Trophoblast cell (in vitro differentiated cells and primary cell): ENCODE results near the gene CHCHD3.
"Not testable (repeated sequence)": the region's sequence is repeated elsewhere in the genome, so short reads cannot be mapped to it uniquely, and the experiment has no call there.

Experiments
- DNase-seq, 2 donors: peaks; one replicate each; pipeline ENCODE4 v3.0.0-alpha.2; 2016
- H2AFZ ChIP-seq: 2 replicates; pipeline ENCODE4 v1.6.1; 2013; ENCODE audit warnings: low read length, moderate library complexity, mild to moderate bottlenecking; ENCODE audit not compliant: insufficient read depth, poor library complexity
- H2AK5ac ChIP-seq: 2 replicates; pipeline ENCODE4 v1.6.1; 2013; ENCODE audit warnings: mild to moderate bottlenecking, low read length
- H2BK120ac ChIP-seq: 2 replicates; pipeline ENCODE4 v1.6.1; 2013; ENCODE audit warnings: low read length, mild to moderate bottlenecking, moderate library complexity; ENCODE audit not compliant: insufficient read depth, poor library complexity
- H2BK12ac ChIP-seq: 2 replicates; pipeline ENCODE4 v1.6.1; 2013; ENCODE audit warnings: mild to moderate bottlenecking, low read length, moderate library complexity
- H2BK5ac ChIP-seq: 2 replicates; pipeline ENCODE4 v1.6.1; 2013; ENCODE audit warnings: low read length, low read depth, moderate library complexity, mild to moderate bottlenecking; ENCODE audit not compliant: poor library complexity
- H3K14ac ChIP-seq: 2 replicates; pipeline ENCODE4 v1.6.1; 2013; ENCODE audit warnings: mild to moderate bottlenecking, low read length
- H3K18ac ChIP-seq: 2 replicates; pipeline ENCODE4 v1.6.1; 2013; ENCODE audit warnings: mild to moderate bottlenecking, low read length
- H3K23ac ChIP-seq: 2 replicates; pipeline ENCODE4 v1.6.1; 2013; ENCODE audit warnings: low read length
- H3K27ac ChIP-seq: 2 replicates; pipeline ENCODE4 v1.5.1; 2013; ENCODE audit warnings: low read depth, mild to moderate bottlenecking, inconsistent platforms, low read length, moderate library complexity
- H3K27me3 ChIP-seq: 2 replicates; pipeline ENCODE4 v1.6.1; 2013; ENCODE audit warnings: inconsistent platforms, mild to moderate bottlenecking, low read length, moderate library complexity; ENCODE audit not compliant: insufficient read depth
- H3K36me3 ChIP-seq, 2 experiments: 1 replicate in 1 of 2; 2 replicates in 1 of 2; pipeline ENCODE4 v1.6.1; 2013; ENCODE audit warnings: low read length in 2 of 2, mild to moderate bottlenecking in 2 of 2, moderate library complexity in 1 of 2; ENCODE audit not compliant: insufficient read depth in 2 of 2, control insufficient read depth in 1 of 2
- H3K4ac ChIP-seq: 2 replicates; pipeline ENCODE4 v1.6.1; 2013; ENCODE audit warnings: low read depth, mild to moderate bottlenecking, low read length, moderate library complexity
- H3K4me1 ChIP-seq, 2 experiments: 1 replicate in 1 of 2; 2 replicates in 1 of 2; pipeline ENCODE4 v1.6.1; 2013; ENCODE audit warnings: low read length in 2 of 2, mild to moderate bottlenecking in 2 of 2, moderate library complexity in 1 of 2; ENCODE audit not compliant: insufficient read depth in 2 of 2, control insufficient read depth in 1 of 2
- H3K4me2 ChIP-seq: 2 replicates; pipeline ENCODE4 v1.6.1; 2013; ENCODE audit warnings: inconsistent platforms, mild to moderate bottlenecking, low read length, moderate library complexity
- H3K4me3 ChIP-seq: 2 replicates; pipeline ENCODE4 v1.5.1; 2013; ENCODE audit warnings: mild to moderate bottlenecking, low read depth, low read length, inconsistent platforms
- H3K79me1 ChIP-seq: one replicate; pipeline ENCODE4 v1.6.1; 2013; ENCODE audit warnings: low read length
- H3K79me2 ChIP-seq: 2 replicates; pipeline ENCODE4 v1.6.1; 2013; ENCODE audit warnings: low read length, mild to moderate bottlenecking; ENCODE audit not compliant: control insufficient read depth, insufficient read depth, poor library complexity
- H3K9ac ChIP-seq: 2 replicates; pipeline ENCODE4 v1.6.1; 2013; ENCODE audit warnings: mild to moderate bottlenecking, low read length
- H3K9me3 ChIP-seq: 2 replicates; pipeline ENCODE4 v1.6.1; 2013; ENCODE audit warnings: low read depth, mild to moderate bottlenecking, control low read depth, inconsistent platforms, low read length; ENCODE audit not compliant: insufficient read depth
- H4K12ac ChIP-seq: 2 replicates; pipeline ENCODE4 v1.6.1; 2013; ENCODE audit warnings: low read depth, mild to moderate bottlenecking, low read length, moderate library complexity
- H4K8ac ChIP-seq: 2 replicates; pipeline ENCODE4 v1.6.1; 2013; ENCODE audit warnings: low read depth, mild to moderate bottlenecking, low read length, moderate library complexity
- H4K91ac ChIP-seq: one replicate; pipeline ENCODE4 v1.6.1; 2013; ENCODE audit warnings: low read depth, mild to moderate bottlenecking, low read length, moderate library complexity
- WGBS: extraction: QIAGEN DNeasy Blood & Tissue Kit; methylation state at CpG from one replicate; pipeline ENCODE4 v1.1.7; 2013; ENCODE audit warnings: missing lambda C conversion rate; ENCODE audit not compliant: insufficient read length, insufficient coverage; ENCODE audit errors: extremely low coverage; 5-methylcytosine and 5-hydroxymethylcytosine counted together

The CHCHD3 gene

DNA sequence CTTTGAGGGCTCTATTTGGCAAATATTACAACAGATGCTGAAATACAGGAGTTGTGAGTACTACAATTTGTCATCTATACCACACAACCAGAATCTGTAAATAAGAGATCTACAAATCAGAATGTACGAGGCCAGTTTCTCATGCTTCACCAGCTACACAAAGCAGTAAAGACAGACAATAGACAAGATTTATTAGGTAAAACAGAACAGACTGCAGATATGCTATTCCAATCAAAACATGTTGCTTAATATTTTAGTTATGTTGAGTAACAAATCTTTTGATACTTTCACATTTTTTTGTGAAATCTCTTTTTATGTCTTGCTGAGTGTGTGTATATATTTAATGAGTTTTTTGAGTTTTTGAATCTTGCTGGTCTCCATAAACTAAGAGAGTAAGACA is 109.1 kb downstream of the CHCHD3 start:
- no peak overlapping the region for H3K4me2 ChIP-seq
- DNase-seq: no peak
- H3K14ac ChIP-seq: no peak overlapping the region
- no peak overlapping the region for H4K91ac ChIP-seq
- H3K23ac ChIP-seq: no peak overlapping the region
- H2BK120ac ChIP-seq: no peak overlapping the region
- no peak overlapping the region for H2AFZ ChIP-seq
- H3K79me1 ChIP-seq: no peaks in the 10 kb centered on the region
- no peak overlapping the region for H4K12ac ChIP-seq
- no peak overlapping the region for H3K18ac ChIP-seq
- no peaks in the 10 kb centered on the region for H3K9me3 ChIP-seq
- H3K27me3 ChIP-seq: no peaks in the 10 kb centered on the region
- H3K79me2 ChIP-seq: no peaks in the 10 kb centered on the region
- no peak overlapping the region for H3K27ac ChIP-seq
- H3K36me3 ChIP-seq: peaks cover 1 to 2% of the 10 kb centered on the region in 2 experiments
- no peak overlapping the region for H4K8ac ChIP-seq
- no peak overlapping the region for H3K4me3 ChIP-seq
- H3K4me1 ChIP-seq: no peaks in the 10 kb centered on the region
- no peak overlapping the region for H3K4ac ChIP-seq
- no peak overlapping the region for H2BK12ac ChIP-seq
- no peak overlapping the region for H2AK5ac ChIP-seq
- WGBS: no CpG with 5 or more reads among the region's 1 CpG
- no peak overlapping the region for H2BK5ac ChIP-seq
- H3K9ac ChIP-seq: no peak overlapping the region

DNA sequence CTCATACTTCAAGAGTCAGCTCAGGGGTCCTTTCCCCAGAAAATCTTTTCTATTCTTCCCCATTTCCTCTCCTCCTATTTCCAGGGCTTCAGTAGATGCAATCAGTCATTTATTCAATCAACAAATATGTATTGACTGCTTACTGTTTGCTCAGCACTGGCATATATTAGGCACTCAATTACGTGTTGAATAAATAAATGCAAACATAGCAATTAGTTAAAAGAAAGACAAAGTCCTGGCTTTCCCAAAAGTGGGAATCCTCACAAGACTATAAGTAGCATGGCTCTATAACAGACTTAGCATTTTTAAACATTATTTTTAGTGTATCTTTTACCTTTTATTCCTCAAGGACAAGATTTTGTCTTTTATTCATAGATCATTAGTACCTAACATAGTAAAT is 111.6 kb downstream of the CHCHD3 start:
- no peak overlapping the region for H2BK12ac ChIP-seq
- H2AK5ac ChIP-seq: no peak overlapping the region
- H3K36me3 ChIP-seq: peaks cover 1 to 2% of the 10 kb centered on the region in 2 experiments
- H4K8ac ChIP-seq: no peak overlapping the region
- H4K91ac ChIP-seq: no peak overlapping the region
- no peak overlapping the region for H2BK5ac ChIP-seq
- H3K14ac ChIP-seq: no peak overlapping the region
- no peak overlapping the region for H3K18ac ChIP-seq
- no peaks in the 10 kb centered on the region for H3K9me3 ChIP-seq
- no peak overlapping the region for H4K12ac ChIP-seq
- H3K27me3 ChIP-seq: no peaks in the 10 kb centered on the region
- H3K27ac ChIP-seq: no peak overlapping the region
- peaks cover 2% of the 10 kb centered on the region for H3K79me2 ChIP-seq
- H3K9ac ChIP-seq: no peak overlapping the region
- no peaks in the 10 kb centered on the region for H3K4me1 ChIP-seq
- no peak overlapping the region for H3K4me2 ChIP-seq
- DNase-seq: no peak
- no peak overlapping the region for H3K4me3 ChIP-seq
- H3K4ac ChIP-seq: no peak overlapping the region
- no CpG with 5 or more reads among the region's 1 CpG for WGBS
- H2AFZ ChIP-seq: no peak overlapping the region
- no peak overlapping the region for H2BK120ac ChIP-seq
- no peaks in the 10 kb centered on the region for H3K79me1 ChIP-seq
- no peak overlapping the region for H3K23ac ChIP-seq

DNA sequence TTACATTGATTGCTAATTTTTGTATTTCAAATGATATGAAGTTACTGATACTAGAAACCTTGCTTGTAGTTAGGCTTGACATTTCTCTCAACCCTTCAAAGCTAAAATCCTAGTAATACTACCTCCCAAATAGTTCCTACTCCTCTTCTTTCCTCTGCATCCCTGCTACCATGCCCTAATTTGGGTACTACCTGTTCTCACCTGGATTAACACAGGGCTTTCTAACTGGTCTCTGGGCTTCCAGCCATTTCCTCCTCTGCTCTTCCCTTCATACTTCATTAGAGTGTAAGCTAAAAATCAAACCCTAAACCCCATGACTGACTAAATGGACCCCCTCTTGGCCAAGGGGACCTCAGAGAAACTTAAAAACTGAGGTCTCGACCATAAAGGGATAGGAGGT is 112.4 kb downstream of the CHCHD3 start:
- Histone ChIP-seq H4K8ac (no peak overlapping the region), H3K36me3 (peaks cover 1 to 2% of the 10 kb centered on the region in 2 experiments), H3K9ac (no peak overlapping the region), H2AFZ (no peak overlapping the region), H3K4me3 (no peak overlapping the region), H4K91ac (no peak overlapping the region), H4K12ac (no peak overlapping the region), H3K79me1 (no peaks in the 10 kb centered on the region), H3K4ac (no peak overlapping the region), H3K4me2 (no peak overlapping the region), H3K79me2 (peaks cover 2% of the 10 kb centered on the region), H2BK12ac (no peak overlapping the region), H3K27ac (no peak overlapping the region), H2BK120ac (no peak overlapping the region), H3K27me3 (no peaks in the 10 kb centered on the region), H3K4me1 (no peaks in the 10 kb centered on the region), H3K14ac (no peak overlapping the region), H2AK5ac (no peak overlapping the region), H2BK5ac (no peak overlapping the region), H3K18ac (no peak overlapping the region), H3K9me3 (no peaks in the 10 kb centered on the region), H3K23ac (no peak overlapping the region)
- WGBS: no CpG with 5 or more reads among the region's 1 CpG
- DNase-seq: no peak

DNA sequence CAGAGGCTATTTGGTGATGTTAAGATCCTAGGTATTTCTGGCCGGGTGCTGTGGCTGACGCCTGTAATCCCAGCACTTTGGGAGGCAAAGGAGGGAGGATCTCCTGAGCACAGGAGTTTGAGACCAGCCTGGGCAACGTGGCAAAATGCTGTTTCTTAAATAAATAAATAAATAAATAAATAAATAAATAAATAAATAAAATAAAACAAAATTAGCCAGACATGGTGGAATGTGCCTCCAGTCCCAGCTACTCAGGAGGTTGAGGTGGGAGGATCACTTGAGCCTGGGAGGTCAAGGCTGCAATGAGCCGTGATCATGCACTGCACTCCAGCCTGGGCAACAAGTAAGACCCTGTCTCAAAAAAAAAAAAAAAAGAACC is 114.4 kb downstream of the CHCHD3 start:
- not testable (repeated sequence) for H3K9me3 ChIP-seq, H4K12ac ChIP-seq, H2BK120ac ChIP-seq, H3K4me3 ChIP-seq, H4K91ac ChIP-seq, H3K36me3 ChIP-seq, H3K27me3 ChIP-seq, H3K14ac ChIP-seq, H2AK5ac ChIP-seq, H3K23ac ChIP-seq, H3K27ac ChIP-seq, H3K4me1 ChIP-seq, H3K4me2 ChIP-seq, DNase-seq, H2AFZ ChIP-seq, H3K79me2 ChIP-seq, H2BK5ac ChIP-seq, H3K4ac ChIP-seq, H3K18ac ChIP-seq, H3K79me1 ChIP-seq, H3K9ac ChIP-seq, H4K8ac ChIP-seq, H2BK12ac ChIP-seq
- no CpG with 5 or more reads among the region's 4 CpGs for WGBS
